ENCODE data around the gene MINK1.

The MINK1 gene

DNA sequence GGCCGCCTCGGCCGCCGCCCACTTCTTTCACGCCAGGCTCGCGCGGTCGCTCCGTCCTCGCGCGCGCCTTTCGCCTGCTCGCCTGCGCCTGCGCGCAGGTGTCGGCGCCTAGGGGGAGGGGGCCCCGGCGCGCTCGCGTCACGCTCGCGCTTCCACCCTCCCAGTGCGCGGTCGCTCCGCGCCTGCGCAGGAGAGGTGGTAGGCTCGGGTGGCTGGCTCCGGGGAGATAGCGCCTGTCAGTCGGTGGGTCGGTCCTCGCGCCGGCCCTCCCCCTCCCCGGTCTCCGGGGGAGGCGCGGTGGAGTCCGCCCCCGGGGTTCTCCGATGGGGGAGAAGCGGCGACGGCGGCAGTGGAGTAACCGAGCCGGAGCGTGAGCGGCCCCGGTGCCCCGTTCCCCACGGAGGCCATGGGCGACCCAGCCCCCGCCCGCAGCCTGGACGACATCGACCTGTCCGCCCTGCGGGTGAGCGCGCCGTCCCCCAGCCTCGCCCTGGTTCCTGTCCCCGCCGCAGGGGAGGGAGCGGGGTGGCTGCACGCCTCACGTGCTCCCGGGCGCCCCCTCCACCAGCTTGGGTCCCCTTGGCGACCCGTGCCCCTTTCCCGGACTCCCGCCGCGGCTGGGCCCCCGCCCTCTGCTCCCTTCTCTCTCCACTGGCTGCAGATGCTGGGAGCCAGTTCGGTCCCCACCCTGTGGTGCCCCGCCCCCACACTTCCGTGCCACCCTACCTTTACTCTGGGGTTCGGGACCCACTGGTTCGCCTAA, at the start of gene MINK1:
Gene MINK1, plus strand, starts transcription at position 163 of the 763 bp plus-strand sequence. Its CDS starts 244 bp downstream, at position 407.
- Histone ChIP-seq H3K27ac (peak within 1 kb of the TSS; percentile 84 to 99 (median 94)), H3K4me3 (peak within 1 kb of the TSS; percentile 77 to 98 (median 91))

GRCh38 chr17:4785311-4786105, 47.6 kb upstream of the MINK1 start:
- H3K27ac ChIP-seq, result peak overlapping the region in 1 of 21 experiments; percentile 26
- H3K4me3 ChIP-seq, result peak overlapping the region in 1 of 7 experiments; percentile 8

DNA sequence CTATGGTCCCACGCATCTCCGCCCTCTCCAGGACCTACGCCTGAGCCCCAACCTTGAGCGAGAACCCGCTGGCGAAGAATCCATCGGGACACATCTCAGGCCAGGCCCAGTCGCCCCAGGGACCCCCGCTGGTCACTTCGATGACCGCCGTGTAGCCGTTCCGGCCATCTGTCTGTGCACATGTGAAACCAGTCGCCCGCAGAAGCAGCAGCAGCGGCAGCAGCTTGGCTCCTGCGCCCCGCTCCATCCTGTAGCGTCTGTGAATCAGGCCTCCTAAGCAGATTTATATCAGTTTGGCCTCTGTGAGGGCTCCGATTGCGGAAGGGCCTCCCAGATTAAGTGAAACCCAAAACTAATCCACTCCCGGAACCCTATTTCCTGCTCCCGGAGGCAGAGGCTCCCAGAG, 47.0 kb upstream of the MINK1 start, which contains the start of gene VMO1:
Gene VMO1, minus strand, starts transcription at position 259 of the 406 bp plus-strand sequence. Its CDS starts 12 bp downstream, at position 247.
- peak within 1 kb of the TSS in 2 of 21 experiments; percentile 25 to 26 for H3K27ac ChIP-seq
- H3K4me3 ChIP-seq, result peak within 1 kb of the TSS in 1 of 7 experiments; percentile 15

DNA sequence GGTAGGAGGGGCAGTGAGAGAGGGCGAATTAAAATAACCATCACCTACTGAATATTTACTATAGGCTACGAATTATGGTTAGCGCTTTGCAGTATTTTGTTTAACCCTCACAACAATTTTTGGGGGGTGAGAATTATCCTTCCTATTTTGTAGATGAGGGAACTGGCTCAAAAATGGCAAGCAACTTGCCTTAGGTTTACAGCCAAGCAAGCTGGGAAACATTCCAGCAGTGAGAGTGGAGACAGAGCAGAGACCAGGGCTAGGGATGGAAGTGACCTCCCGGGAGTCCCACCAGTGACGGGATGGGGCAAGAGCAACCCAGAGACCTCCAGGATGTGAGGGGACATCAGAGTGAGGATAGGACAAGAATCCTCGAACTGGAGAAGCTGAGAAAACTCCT, 46.6 kb upstream of the MINK1 start:
- Histone ChIP-seq H3K4me3 (peak overlapping the region in 1 of 7 experiments; percentile 8), H3K27ac (no peak overlapping the region)

DNA sequence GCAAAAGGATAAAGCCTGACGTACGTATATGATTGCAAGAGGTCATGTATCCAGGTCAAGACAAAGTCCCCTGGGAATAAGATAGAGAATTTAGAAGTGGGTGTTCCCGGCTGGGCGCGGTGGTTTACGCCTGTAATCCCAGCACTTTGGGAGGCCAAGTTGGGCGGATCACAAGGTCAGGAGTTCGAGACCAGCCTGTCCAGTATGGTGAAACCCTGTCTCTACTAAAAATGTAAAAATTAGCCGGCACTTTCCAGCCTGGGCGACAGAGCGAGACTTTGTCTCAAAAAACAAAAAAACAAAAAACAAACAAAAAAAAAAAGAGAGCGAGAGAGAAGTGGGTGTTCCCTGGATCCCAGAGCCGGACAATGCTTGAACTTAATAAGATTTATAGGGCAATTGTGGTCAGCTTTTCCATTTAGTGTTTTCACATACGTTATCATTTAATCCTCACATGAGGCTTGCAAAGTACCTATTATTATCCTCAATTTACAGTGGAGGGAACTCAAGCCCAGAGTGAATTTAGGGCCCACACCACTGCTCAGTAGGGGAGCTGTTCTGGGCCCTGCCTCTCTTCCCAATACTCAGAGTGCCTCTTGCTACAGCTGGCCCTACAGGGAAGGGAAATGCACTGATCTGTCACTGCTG, 44.9 kb upstream of the MINK1 start:
- H3K27ac ChIP-seq, result peak overlapping the region in 12 of 21 experiments; percentile 89 to 98 (median 96)
- H3K4me3 ChIP-seq, result peak overlapping the region in 6 of 7 experiments; percentile 46 to 79 (median 64)

DNA sequence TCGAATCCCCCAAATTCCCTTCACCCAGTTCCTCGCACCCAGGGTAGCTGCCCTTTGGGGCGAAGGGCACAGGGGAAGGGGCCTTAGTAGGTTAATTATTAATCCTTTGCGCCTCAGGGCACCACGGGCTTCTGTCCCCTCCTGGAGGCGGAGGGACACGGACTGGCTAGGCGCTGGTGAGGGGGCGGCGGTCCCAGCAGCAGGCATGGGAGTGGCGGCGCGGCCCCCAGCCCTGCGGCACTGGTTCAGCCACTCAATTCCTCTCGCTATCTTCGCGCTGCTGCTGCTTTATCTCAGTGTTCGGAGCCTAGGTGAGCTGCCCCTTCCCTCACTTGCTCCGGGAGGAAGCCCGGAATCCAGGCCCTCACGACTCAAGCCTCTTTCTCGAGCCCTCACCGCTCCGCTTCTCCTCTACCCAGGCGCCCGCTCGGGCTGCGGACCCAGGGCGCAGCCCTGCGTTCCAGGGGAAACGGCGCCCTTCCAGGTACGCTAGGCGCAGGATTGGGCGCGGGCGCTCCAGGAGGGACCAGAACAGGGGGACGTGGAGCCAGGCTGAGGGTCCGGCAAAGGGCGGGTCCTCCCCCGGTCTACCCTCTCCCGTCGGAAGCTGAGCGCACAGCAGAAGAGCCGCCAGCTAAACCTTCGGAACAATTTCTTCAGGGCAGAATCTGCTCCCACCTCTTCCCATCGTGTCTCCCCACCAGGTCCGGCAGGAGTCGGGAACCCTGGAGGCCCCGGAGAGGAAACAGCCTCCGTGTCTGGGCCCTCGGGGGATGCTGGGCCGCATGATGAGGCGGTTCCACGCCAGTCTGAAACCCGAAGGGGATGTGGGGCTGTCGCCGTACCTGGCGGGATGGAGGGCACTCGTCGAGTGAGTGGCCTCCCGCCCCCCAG, 44.1 kb upstream of the MINK1 start, which contains the start of gene GLTPD2:
Gene GLTPD2, plus strand, starts transcription at position 158 of the 894 bp plus-strand sequence. Its CDS starts 48 bp downstream, at position 206.
- H3K27ac ChIP-seq, result peak within 1 kb of the TSS; percentile 49 to 98 (median 95)
- H3K4me3 ChIP-seq, result peak within 1 kb of the TSS; percentile 46 to 79 (median 58)

- Histone ChIP-seq H3K4me3 (peak overlapping the region; percentile 46 to 79 (median 58)), H3K27ac (peak overlapping the region; percentile 49 to 98 (median 95))
Observed at GRCh38 chr17:4789701-4789950, 43.5 kb upstream of the MINK1 start.

GRCh38 chr17:4789951-4790704, 43.0 kb upstream of the MINK1 start:
- H3K4me3 ChIP-seq, result peak overlapping the region; percentile 46 to 79 (median 58)
- H3K27ac ChIP-seq, result peak overlapping the region; percentile 84 to 98 (median 95)

DNA sequence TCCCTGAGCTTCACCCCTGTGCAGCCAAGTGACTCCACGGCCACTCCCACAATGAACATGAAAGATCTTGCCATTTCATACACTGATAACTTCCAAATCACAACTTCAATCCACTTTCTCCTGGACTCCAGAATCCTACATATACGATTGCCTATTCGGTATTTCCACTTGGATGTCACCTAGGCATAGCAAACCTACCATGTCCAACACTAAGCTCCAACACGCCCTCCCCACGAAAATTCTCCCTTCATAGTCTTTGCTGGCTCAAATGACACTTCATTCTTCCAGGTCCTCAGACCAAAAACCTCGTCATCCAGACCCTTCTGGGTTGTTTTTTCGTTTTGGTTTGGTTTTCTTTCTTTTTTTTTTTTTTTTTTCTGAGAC, 42.4 kb upstream of the MINK1 start:
- Histone ChIP-seq H3K27ac (peak overlapping the region in 20 of 21 experiments; percentile 51 to 98 (median 95)), H3K4me3 (peak overlapping the region; percentile 46 to 79 (median 58))

DNA sequence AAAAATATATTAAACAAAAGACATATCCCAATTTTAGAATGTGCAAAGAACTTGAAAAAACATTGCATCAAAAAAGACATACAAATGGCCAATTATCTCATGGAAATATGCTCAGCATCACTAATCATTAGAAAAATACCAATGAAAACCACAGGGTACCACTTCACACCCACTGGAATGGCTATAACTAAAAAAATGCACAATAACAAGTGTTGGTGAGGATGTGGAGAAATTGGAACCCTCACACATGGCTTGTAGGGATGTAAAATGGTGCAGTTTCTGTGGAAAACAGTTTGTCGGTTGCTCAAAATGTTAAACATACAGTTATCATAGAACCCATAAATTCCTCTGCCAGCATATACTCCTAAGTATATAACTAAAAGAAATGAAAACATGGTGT, 38.0 kb upstream of the MINK1 start:
- Histone ChIP-seq H3K27ac (peak overlapping the region in 10 of 21 experiments; percentile 58 to 90 (median 84)), H3K4me3 (peak overlapping the region in 1 of 7 experiments; percentile 83)

GRCh38 chr17:4796552-4796920, 36.6 kb upstream of the MINK1 start:
- peak overlapping the region in 20 of 21 experiments; percentile 76 to 93 (median 88) for H3K27ac ChIP-seq
- H3K4me3 ChIP-seq, result peak overlapping the region; percentile 62 to 96 (median 83)

DNA sequence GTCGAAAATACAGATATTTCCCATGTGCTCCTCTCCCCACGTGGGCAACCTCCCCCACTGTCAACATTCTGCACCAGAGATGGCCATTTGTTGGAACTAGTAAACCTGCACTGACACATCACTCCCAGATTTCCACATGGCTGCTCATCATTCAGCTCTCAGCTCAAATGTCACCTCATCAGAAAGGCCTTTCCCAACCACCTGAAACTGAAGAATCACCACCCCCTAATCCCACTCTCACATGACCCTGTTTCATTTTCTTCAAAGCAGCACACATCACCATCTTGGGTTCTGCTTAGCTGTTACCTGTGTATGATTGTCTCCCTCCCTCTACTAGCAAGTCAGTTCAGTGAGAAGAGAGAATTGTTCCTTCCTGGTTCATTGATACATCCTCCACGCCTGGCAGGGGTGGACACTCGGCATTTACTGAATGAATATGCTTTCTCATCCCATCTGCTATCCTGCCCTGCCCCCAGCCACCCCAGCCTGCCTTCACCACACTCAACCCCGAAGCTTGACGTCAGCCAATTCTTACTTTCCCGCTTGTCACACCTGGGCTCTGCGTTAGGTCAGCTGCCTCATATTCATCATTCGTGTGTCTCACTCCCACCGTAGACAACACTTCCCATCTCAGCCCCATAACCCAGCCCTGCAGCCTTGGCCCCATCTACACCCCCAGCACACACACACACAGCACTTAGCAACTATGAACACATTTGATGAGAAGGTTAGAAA, 32.5 kb upstream of the MINK1 start:
- Histone ChIP-seq H3K27ac (no peak overlapping the region), H3K4me3 (no peak overlapping the region)

- no peak within 1 kb of the TSS for H3K27ac ChIP-seq
- H3K4me3 ChIP-seq, result no peak within 1 kb of the TSS
Observed at GRCh38 chr17:4802228-4802627, 30.9 kb upstream of the MINK1 start, which contains the start of gene C17orf114. Gene C17orf114, minus strand, starts transcription at chr17:4802328.

DNA sequence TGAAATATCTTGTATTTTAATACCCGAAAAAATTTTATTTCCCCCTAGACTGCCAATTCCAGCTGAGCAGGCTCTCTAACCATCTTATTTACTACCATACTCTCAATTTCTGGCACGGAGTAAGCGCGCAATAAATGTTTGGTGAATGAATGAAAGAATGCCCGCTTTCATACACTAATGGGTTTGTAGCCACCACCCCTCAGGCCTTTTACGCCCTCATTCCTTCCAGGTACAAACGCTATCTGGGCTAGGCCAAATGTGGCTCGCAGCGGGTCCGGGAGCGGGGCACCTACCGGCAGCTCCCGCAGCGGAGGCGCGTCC, 26.7 kb upstream of the MINK1 start:
- peak overlapping the region; percentile 67 to 89 (median 74) for H3K4me3 ChIP-seq
- H3K27ac ChIP-seq, result peak overlapping the region in 13 of 21 experiments; percentile 30 to 95 (median 88)

DNA sequence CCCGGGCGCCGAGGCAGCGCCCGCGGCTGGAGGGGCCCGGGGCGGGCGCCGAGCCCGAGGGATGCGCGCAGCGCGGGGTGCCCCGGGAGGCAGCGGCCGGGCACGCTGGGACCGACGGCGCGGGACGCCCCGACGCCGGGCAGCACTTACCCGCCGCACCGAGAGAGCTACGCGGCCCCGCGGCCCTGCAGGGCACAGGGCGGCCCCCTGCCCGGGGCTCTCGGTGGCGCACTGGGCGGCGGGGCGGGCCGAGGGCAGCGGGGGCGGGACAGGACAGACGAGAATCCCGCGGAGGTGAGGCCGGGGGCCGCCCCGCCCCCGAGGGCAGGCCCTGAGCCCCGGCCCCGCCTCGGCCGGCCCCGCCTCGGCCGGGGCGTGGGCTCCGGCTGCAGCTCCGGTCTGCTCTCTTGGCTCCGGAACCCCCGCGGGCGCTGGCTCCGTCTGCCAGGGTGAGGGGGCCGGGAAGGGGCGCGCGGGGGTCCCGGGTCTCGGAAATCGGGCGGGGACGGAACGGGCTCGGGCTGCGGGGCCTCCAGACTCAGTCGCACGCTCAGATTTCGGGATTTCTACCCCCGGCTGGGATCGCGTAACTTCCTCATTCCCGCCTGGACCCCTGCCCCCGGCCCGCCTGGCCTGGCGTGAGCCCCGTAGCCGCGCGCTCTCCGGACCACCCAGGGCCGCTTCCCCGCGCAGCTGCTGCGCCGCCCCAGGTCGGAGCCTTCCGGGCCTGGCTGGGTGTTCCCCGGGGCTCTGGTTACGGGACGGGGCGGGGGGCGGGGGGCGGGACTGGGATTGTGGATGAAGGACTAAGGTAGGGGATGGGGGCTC, 26.1 kb upstream of the MINK1 start, which contains the start of gene PLD2:
Gene PLD2, plus strand, starts transcription at position 376 of the 828 bp plus-strand sequence. CDS start 621 bp downstream, outside the sequence.
- H3K27ac ChIP-seq, result peak within 1 kb of the TSS; percentile 8 to 98 (median 90)
- peak within 1 kb of the TSS; percentile 67 to 89 (median 74) for H3K4me3 ChIP-seq

DNA sequence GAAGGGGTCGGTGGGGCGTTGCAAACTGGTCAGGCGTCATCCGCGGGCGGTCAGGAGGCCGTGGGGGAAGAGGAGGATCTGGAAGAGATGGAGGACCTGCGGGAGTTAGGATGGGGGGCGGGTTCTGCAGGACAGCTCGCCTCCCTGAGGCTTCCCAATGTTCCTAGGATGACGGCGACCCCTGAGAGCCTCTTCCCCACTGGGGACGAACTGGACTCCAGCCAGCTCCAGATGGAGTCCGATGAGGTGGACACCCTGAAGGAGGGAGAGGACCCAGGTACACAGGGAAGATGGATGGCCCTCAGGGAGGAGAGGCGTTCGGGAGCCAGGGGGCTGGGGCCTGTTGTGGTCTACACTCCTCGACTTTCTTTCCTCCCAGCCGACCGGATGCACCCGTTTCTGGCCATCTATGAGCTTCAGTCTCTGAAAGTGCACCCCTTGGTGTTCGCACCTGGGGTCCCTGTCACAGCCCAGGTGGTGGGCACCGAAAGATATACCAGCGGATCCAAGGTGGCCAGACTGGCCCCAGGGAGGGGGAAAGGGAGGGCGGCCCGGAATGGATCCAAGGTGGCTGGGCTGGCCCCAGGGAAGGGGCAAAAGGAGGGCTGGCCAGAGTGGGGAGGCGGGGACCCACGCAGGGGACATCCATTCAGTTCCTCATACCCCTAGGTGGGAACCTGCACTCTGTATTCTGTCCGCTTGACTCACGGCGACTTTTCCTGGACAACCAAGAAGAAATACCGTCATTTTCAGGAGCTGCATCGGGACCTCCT, 25.3 kb upstream of the MINK1 start:
- Histone ChIP-seq H3K4me3 (peak overlapping the region; percentile 67 to 89 (median 74)), H3K27ac (peak overlapping the region; percentile 8 to 98 (median 90))

All from skin epidermis (tissue), 12 donors.